GM21723 (cell line): Measurements from ENCODE around the gene ZNF503.
A peak's percentile ranks its signal among the peaks of the same experiment; 100 is the strongest.
"Not testable (repeated sequence)": the region's sequence is repeated elsewhere in the genome, so short reads cannot be mapped to it uniquely, and the experiment has no call there.

Experiments
- ATAC-seq: cut with Tn5 transposase; IDR thresholded peaks from one replicate; pipeline ENCODE4 v1.9.1; 2021; ENCODE audit warnings: mild to moderate bottlenecking, moderate library complexity; ENCODE audit not compliant: unreplicated experiment

ZNF503 gene

DNA sequence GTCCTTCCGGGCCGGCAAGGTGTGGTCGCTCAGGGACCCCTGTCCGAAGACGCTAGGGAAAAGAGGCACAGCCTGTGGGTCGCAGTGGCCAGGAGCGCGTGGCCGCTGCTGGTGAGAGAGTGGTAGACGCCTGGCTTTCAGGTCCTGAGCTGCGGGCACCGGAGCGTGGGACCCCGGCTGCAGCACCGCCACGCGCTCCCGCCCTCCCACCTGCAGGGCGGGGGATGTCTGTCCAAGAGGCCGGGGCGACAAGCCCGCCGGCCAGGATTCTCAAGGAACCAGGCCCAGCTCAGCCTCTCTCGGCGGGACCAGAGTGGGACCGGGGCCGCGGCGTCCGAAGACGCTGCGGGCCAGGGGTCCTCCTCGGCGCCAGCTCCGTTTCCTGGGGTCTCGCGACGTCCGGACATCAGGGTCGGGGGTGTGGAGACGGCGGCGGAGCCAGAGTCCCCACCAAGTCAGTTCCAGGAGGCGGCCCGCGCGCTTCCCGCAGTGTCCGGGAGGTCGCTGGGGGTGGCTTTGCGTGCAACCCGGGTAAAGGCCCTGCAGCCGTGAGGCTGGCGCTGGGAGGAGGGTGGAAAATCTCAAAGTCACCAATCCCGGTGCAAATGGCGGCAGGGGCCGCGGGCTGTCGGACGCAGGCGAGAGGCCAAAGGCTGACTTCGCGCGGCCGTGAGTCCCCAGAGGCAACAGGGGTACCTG, 5.5 kb downstream of the ZNF503 start:
- ATAC-seq: no peak

GRCh38 chr10:75395066-75395931, 6.3 kb downstream of the ZNF503 start:
- ATAC-seq: no peak

DNA sequence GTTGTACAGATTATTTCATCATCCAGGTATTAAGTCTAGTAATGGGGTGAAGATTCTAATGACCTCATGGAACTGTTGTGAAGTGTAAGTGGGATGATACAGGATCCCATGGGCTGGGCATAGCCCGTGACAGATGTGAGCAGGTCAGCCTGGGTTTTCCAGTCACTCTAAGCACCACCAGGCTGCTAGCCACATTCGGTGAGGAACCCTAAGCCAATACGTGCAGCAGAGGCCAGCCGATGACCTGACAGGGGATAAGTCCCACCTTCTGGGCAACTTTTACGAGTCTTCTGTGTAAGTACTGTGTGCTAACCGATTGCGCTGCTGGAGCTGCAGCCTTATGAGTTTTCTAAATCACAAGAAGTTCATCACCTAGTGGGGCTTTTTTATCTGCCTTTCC, 7.3 kb downstream of the ZNF503 start:
- no peak for ATAC-seq

DNA sequence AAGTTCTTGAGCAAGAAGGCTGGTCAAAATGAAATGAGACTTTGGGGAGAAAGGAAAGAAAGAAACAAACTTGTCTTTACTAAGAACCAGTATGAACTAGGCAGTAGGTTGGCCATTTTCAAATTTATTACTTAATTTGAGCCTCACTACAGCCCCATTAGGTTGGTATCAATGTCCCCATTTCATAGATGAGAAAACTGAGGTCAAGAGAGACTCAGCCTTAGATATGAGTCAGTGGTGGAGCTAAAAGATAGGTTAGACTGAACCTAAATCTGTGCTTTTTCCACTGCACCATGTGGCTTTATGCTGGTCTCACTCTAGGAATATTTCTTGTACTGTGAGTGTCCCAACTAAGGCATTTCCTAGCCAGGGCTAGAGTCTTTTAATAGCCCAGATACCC, 8.8 kb downstream of the ZNF503 start:
- no peak for ATAC-seq

GRCh38 chr10:75392271-75392670, 9.3 kb downstream of the ZNF503 start:
- no peak for ATAC-seq

DNA sequence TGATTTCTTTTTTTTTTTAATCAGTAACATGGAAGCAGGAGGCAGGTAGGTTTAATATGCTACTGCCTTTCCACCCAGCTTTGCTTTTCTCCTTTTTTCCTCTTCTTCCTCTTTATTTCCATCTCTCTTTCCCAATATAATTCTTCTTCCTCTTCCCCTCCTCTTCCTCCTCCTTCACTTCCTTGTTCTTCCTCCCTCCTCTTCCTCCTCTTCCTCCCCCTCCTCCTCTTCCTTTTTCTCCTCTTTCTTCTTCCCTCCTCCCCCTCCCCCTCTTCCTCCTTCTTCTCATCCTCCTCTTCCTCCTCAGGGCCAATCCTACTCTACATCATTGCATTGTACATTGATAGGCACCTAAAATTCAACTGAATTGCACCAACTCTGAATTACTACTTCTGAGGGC, 11.4 kb downstream of the ZNF503 start:
- no peak for ATAC-seq

- ATAC-seq: no peak
These were observed 13.5 kb downstream of the ZNF503 start for GRCh38 chr10:75388082-75388481.

DNA sequence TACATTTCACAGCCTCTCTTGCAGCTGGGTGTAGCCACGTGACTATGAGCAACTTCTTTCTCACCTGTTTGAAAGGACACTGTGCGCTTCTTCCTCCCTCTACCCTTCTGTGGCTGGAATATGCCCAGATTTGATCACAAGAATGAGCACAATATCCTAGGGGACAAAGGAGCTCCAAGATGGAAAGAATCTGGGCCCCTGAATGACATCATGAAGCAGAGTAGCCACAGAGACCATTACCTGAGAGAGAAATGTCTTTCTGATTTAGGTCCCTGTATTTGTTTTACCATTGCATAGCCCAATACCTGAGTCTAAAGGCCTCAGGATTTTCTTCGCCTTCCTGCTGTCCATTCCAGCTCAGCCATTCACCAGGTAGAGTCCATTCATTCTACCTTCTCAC, 15.4 kb downstream of the ZNF503 start:
- ATAC-seq: no peak

DNA sequence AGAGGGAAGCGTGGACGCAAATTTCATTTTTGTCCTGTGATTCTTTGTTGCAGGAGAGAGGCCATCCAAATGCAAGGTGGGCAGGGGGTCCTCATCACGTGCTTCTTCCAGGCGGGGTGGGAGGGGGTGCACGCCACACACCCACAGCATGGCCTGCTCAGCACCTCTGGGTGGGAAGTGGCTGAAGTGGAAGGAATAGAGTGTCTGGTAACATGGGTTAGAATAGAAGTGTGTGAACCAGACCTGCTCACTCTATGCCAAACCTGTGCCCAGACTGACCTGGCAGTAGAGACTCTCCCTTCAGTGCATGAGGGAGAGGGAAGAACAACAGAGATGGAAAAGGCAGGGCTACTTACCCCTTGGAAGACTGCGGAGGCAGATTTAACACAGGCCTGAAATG, 21.7 kb downstream of the ZNF503 start:
- ATAC-seq: no peak

- no peak for ATAC-seq
These were observed 22.3 kb downstream of the ZNF503 start for GRCh38 chr10:75379212-75379724.

- no peak for ATAC-seq
These were observed 23.2 kb downstream of the ZNF503 start for GRCh38 chr10:75378379-75378778.

DNA sequence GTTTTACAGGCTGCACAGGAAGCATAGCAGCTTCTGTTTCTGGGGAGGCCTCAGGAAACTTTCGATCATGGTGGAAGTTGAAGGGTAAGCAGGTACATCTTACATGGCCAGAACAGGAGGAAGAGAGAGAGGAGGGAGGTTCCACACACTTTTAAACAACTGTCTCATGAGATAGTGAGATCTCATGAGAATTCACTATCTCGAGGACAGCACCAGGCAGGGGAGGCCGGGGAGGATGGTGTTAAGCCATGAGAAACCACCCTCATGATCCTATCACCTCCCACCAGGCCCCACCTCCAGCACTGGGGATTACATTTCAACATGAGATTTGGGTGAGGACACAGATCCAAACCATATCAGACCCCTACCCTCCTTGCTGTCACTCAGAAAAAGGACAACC, 23.7 kb downstream of the ZNF503 start:
- no peak for ATAC-seq

DNA sequence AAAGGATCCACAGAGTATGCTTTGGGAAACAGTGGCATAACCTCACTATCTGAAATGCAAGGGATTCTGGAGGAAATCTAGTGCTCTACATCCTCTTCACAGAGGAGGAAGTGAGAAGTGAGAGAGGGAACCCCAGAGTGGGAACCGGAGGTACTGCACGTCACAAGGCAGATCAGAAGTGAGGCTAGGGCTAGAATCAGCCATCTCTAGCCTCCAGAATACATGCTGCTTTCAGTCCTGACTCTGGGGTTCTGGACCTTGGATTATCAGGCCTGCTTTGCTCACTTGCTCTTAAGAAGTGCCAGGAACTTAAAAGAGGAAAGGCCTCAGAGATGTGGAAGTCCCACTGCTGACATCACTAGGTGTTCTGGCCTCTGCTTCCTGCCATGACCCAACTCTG, 25.7 kb downstream of the ZNF503 start:
- ATAC-seq: peak; percentile 88

DNA sequence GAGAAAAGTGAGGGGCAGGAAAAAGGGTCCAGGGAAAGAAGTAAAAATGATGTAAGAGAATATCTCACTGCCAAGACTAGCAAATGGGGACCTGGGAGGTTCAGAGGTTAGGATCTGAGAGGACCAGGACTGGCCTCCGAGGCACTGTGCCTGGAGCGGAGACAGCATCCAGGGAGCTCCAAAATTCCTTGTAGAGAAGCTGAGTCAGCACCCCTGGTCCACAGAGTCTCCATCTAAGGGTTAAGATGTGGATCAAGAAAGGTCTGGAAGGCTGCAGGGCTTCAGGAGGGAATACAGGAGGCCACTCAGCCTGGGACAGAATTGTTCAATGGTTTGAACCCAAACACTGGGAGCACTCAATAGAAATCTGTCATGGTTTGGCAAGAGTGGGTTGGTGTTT, 30.6 kb downstream of the ZNF503 start:
- ATAC-seq: no peak

DNA sequence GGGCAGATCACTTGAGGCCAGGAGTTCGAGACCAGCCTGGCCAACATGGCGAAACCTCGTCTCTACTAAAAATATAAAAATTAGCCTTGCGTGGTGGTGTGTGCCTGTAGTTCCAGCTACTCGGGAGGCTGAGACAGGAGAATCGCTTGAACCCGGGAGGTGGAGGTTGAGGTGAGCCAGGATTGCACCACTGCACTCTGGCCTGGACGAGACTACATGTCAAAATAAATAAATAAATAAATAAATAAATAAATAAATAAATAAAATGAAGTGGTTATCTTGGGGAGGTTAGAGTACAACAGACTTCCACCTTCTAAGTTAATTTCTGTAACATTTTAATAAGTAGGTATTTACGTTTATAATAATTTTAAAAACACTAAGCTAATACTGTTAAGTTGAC, 31.7 kb downstream of the ZNF503 start:
- ATAC-seq: not testable (repeated sequence)

DNA sequence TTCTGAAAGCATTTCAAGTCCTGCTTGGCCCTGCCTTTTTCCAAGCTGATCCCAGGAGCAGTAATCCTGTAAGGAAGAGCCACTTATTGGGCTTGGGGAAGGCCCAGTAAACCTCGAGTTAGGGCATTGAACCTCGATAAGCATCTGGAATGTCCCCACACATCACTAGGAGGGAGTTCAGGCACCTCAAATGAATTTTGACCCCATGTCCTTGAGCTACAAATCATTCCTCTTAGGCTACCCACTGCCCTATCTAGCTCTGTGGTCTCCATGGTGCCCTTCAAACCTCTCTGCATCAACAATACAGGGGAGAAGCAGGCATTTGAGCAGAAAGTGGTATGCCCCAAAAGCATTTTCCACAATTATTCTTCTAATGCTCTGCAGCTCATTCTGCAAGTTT, 33.7 kb downstream of the ZNF503 start:
- ATAC-seq: no peak

DNA sequence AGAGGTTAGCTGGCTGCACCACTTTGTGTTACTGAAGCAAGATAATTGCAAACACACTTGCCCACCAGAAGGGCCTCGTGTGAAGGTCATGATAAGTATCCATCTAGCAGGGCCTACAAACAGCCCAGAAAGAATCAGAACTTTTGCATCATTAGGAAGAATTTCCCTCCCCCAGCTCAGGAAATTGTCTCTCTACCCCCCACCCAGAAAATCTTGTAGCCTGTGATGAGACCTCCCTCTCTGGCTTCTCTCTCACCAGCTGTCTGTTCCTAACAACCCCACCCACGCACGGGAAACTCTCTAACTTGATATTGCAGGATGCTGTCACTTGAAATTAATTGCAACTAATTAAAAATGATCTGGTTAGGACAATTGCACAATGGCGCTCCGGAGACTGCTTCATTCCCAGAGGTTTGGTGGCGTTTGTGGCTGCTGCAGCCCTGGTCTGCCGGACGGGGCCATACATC, 34.5 kb downstream of the ZNF503 start:
- no peak for ATAC-seq

DNA sequence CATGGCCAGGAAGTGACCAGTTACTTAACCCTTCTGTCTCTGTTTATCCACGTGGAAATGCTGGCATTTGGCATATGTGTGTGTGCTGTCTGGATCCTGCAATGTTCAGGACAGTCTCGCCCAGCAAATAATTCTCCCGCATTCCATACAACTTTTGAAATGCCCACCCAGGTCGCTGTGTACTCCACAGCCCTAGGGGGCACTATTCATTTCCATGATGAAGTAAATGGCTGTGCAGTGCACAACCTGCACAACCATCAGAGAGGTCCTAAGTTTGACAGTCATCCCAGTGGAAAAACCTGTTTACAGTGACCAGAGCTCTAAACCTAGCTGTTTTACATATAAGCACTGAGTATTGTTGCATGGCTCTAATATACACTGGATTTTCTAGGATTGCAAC, 38.1 kb downstream of the ZNF503 start:
- ATAC-seq: no peak

DNA sequence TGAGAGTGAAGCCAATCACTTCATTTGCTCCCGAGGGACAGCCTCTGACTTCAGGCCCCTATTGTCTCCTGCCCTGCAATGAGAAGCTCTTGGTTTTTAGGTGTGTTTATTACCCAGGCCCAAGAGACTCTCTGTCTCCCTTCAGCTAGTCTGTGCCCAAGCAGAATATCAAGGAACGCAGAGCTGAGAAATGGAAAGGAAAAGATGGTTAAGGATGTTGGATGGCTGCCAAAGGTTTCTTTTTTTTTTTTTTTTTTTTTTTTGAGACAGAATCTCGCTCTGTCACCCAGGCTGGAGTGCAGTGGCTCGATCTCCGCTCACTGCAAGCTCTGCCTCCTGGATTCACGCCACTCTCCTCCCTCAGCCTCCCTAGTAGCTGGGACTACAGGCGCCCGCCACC, 41.7 kb downstream of the ZNF503 start:
- ATAC-seq: not testable (repeated sequence)

- ATAC-seq: no peak
These were observed 42.6 kb downstream of the ZNF503 start for GRCh38 chr10:75358835-75359421.

DNA sequence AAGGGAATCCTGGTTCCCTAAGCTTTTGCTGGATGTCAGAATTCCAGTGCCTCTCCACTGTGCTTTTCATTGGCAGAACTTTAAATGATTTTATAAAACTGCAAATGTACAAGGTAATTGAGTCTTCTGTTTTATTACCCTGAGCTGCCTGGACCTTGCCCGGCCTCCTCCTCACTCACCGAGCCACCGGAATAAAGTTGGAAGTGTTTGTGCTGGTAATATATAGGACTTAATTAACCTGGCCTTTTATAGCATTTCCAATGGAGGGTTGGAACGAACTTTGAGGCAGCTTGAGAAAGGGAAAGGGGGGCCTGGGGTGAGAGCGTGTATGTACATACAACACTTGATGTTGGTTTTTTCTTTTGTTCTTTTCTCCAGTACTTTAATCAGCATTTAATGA, 43.4 kb downstream of the ZNF503 start:
- no peak for ATAC-seq

DNA sequence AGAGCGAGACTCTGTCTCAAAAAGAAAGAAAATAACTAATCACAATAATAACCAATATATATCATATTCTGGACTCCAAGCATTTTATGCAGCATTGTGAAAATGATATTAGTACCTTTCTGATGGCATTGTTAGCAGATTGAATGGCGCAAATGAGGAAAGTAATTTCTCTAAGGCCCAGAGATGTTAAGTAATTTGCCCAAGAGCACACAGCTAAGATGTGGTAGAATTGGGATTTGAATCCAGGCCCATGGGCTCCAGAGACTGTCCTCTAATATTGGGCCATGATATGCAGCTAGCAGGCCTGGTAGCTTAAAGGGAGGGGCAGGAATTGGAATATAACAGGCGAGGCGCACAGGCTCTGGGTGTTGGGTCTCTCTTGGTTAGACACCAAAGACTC, 44.1 kb downstream of the ZNF503 start:
- no peak for ATAC-seq
